Right lobe of liver (tissue), 6 donors: ENCODE results near the gene ESYT1. TPM values are rescaled to one million over a fixed set of nuclear protein-coding genes. Genes with fewer than 3 reads are reported as not detected.
"Not testable (repeated sequence)": the region's sequence is repeated elsewhere in the genome, so short reads cannot be mapped to it uniquely, and the experiment has no call there.

Experiments used
- ATAC-seq, 4 donors: fragments of 200-7000 bp; cut with Tn5 transposase; one replicate each; pipeline ENCODE4 v1.9.1; 2020; ENCODE audit warnings: mild to moderate bottlenecking in 4 of 4, moderate library complexity in 4 of 4
- DNase-seq, 3 donors: peaks; one replicate each; pipeline ENCODE4 v3.0.0-alpha.2; 2020
- H3K27ac ChIP-seq, 3 donors: fragments of 200-600 bp; one replicate each; pipeline ENCODE4 v1.8.0; 2022
- H3K27me3 ChIP-seq, 2 donors: fragments of 200-600 bp; one replicate each; pipeline ENCODE4 v1.8.0; 2022
- H3K36me3 ChIP-seq, 4 donors: fragments of 200-600 bp; sonication (generic) in 1 of 4; one replicate each; pipeline versions ENCODE4 v1.5.1 to v1.8.0; 2017 to 2022; ENCODE audit warnings: control low read depth in 1 of 4
- H3K4me1 ChIP-seq, 4 donors: fragments of 200-600 bp; sonication (generic) in 1 of 4; one replicate each; pipeline versions ENCODE4 v1.5.1 to v1.8.0; 2017 to 2022; ENCODE audit warnings: control low read depth in 1 of 4
- H3K4me3 ChIP-seq, 3 donors: fragments of 200-600 bp; one replicate each; pipeline ENCODE4 v1.8.0; 2022
- H3K9me3 ChIP-seq, 4 donors: fragments of 200-600 bp; sonication (generic) in 1 of 4; one replicate each; pipeline versions ENCODE4 v1.5.1 to v1.8.0; 2017 to 2022; ENCODE audit warnings: control low read depth in 1 of 4
- CTCF ChIP-seq, 4 donors: fragments of 200-600 bp in 3 of 4; fragments of 450-650 bp in 1 of 4; IDR thresholded peaks; one replicate each; pipeline versions ENCODE4 v1.5.1 to v1.8.0; 2016 to 2022; ENCODE audit warnings: antibody characterized with exemption in 4 of 4, mild to moderate bottlenecking in 2 of 4
- POLR2A ChIP-seq: fragments of 450-650 bp; IDR thresholded peaks from one replicate; pipeline ENCODE4 v1.6.1; 2017; ENCODE audit warnings: antibody characterized with exemption, mild to moderate bottlenecking
- WGBS: methylation state at CpG from one replicate; pipeline ENCODE4 v1.1.6; 2018; ENCODE audit warnings: low coverage, low lambda C conversion rate; ENCODE audit not compliant: insufficient coverage; ENCODE audit errors: missing lambda C conversion rate; 5-methylcytosine and 5-hydroxymethylcytosine counted together
- intact Hi-C, 2 donors: fragments of 100-400 bp; cut with DNase I; formaldehyde crosslinking; loops; one replicate each; pipeline versions ENCODE4 v1.11.2 to v1.14.1; 2022
- total RNA-seq, 6 experiments: library from RNA; depleted of rRNA in 2 of 6; stranded (reverse); fragments of >200 nt in 2 of 6; fragmentation: NEBNext Ultra II Directional in 3 of 6; extraction: Animal tissue kit (Norgen Biotek cat#: 25700) in 3 of 6; gene quantifications; one replicate each; pipeline versions ENCODE4 v1.1.0 to v1.2.4, GENCODE V29; 2016 to 2023
- donor health status: DM: no; HTN: yes; CAD: no.
- donor health status: DM: no; HTN: no; CAD: no.
- donor health status: DM: no; HTN: no; CAD: no.
- donor health status: DM: no; HTN: yes; CAD: no.
- donor health status: DM: no; HTN: yes; CAD: no.

Gene ESYT1
- total RNA-seq, 6 experiments from 2014 or later = 56.5 to 117 (median 70.3) TPM

DNA sequence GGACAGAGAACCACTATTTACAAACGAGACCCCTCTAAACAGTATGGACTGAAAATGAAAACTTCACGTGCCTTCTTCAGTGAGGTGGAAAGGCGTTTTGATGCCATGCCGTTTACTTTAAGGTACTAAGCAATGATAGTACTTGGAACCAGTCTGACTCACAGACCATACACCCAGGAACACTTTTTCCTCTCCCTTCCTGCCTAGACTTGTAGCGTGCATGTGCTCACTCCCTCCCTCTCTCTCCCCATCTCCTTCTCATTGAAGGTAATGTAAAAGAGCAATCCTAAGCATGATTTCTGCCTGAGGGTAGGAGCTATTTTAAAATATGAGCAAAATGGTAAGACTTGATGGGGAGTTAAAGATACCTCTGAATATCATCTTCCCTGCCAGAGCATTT is 17.5 kb upstream of the ESYT1 start:
- no peak for DNase-seq
- H3K4me1 ChIP-seq = peaks cover 0 to 7% (median 4%) of the 10 kb centered on the region in 4 donors
- no peaks in the 10 kb centered on the region for H3K27me3 ChIP-seq
- H3K36me3 ChIP-seq = peaks cover 13 to 71% (median 33%) of the 10 kb centered on the region in 4 donors
- no peak overlapping the region for H3K27ac ChIP-seq
- 98% methylated on average over 5 of the region's 5 CpGs for WGBS
- H3K4me3 ChIP-seq = no peak overlapping the region
- no peaks in the 10 kb centered on the region for H3K9me3 ChIP-seq
- no peak for TF ChIP-seq POLR2A
- no peak for ATAC-seq
- intact Hi-C loops = no loop called here

GRCh38 chr12:56114084-56114483 is 14.0 kb upstream of the ESYT1 start:
- TF ChIP-seq CTCF (IDR thresholded peaks at IDR 0.05) (no peak), POLR2A (no peak)
- no peaks in the 10 kb centered on the region for H3K9me3 ChIP-seq
- no peak overlapping the region for H3K4me3 ChIP-seq
- H3K27ac ChIP-seq = no peak overlapping the region
- no peak for ATAC-seq
- no peak for DNase-seq
- H3K4me1 ChIP-seq = peaks cover 0 to 5% (median 2%) of the 10 kb centered on the region in 4 donors
- no peaks in the 10 kb centered on the region for H3K27me3 ChIP-seq
- 100% methylated on average over 1 of the region's 1 CpG for WGBS
- H3K36me3 ChIP-seq = peaks cover 7 to 45% (median 24%) of the 10 kb centered on the region in 4 donors
- intact Hi-C loops = no loop called here

DNA sequence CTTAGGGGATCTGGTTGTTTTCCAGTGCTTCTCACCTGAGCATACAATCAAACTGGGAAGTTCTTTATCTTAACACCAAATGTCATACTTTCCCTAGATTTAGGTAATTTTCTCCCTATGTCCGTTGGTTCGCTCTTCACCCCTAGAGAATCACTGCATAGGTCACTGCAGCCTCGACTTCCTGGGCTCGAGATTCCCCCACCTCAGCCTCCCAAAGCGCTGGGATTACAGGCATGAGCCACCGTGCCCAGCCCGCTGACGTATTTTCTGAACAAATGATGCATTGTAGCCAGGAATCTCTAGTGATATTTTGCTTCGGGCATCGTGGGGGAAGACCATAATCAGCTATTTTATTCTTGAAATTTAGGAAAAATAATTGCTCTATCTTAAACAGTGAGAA is 12.7 kb upstream of the ESYT1 start:
- peak overlapping the region; percentile 58 to 95 (median 74) for H3K4me3 ChIP-seq
- intact Hi-C loops = no loop called here
- WGBS = 62% methylated on average over 10 of the region's 10 CpGs
- no peak for DNase-seq
- peak overlapping the region; percentile 78 to 88 (median 81) for H3K27ac ChIP-seq
- TF ChIP-seq CTCF (IDR thresholded peaks at IDR 0.05) (no peak), POLR2A (no peak)
- ATAC-seq = no peak
- H3K27me3 ChIP-seq = no peaks in the 10 kb centered on the region
- H3K4me1 ChIP-seq = peaks cover 0 to 16% (median 8%) of the 10 kb centered on the region in 4 donors
- H3K36me3 ChIP-seq = peaks cover 0 to 33% (median 14%) of the 10 kb centered on the region in 4 donors
- no peaks in the 10 kb centered on the region for H3K9me3 ChIP-seq

DNA sequence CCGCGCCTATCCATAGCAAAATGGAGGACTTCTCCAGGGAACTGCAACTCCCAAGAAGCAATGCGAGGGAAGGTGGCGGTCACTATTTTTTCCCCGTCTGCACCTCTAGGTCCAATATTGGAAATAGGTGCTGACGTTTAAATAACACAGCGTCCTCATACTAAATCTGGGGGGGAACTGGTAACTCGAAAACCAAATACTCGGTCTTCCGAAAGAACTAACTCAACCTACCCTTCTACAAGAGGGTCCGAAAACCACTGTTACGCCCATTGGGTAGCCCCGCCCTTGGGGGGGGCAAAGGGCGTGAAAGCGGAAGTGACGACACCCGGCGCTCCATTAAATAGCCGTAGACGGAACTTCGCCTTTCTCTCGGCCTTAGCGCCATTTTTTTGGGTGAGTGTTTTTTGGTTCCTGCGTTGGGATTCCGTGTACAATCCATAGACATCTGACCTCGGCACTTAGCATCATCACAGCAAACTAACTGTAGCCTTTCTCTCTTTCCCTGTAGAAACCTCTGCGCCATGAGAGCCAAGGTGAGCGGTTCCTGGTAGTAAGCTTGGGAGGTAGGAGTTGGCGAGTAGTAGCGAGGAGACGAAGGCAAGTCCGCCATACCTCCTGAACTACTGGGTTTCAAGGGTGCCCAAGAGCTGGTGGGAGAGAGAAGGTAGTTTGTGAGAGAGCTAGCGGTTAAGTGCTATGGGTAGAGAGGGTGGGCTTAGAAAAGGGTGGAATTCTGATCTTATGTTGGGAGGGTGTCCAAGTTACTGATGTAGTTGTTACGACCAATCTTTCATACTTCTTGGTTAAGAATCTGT is 11.6 kb upstream of the ESYT1 start, which contains the start of gene RPL41:
Gene RPL41, plus strand, starts transcription at position 367 of the 815 bp plus-strand sequence.
- H3K27me3 ChIP-seq = no peaks in the 10 kb centered on the region
- H3K27ac ChIP-seq = peak within 1 kb of the TSS; percentile 78 to 88 (median 81)
- intact Hi-C loops = no loop called here
- peaks cover 0 to 27% (median 13%) of the 10 kb centered on the region in 4 donors for H3K4me1 ChIP-seq
- peak; percentile 95 for TF ChIP-seq POLR2A
- no peak for TF ChIP-seq CTCF (IDR thresholded peaks at IDR 0.05)
- ATAC-seq = peak; percentile 61 to 64 (median 63)
- under 1% methylated on average over 34 of the region's 34 CpGs for WGBS
- no peaks in the 10 kb centered on the region for H3K9me3 ChIP-seq
- H3K36me3 ChIP-seq = peaks cover 0 to 21% (median 5%) of the 10 kb centered on the region in 4 donors
- DNase-seq = peak; percentile 92 to 95 (median 94)
- peak within 1 kb of the TSS; percentile 58 to 95 (median 74) for H3K4me3 ChIP-seq

- intact Hi-C loops, ATAC-seq, DNase-seq, H3K9me3 ChIP-seq, H3K27me3 ChIP-seq: not testable (repeated sequence)
- H3K36me3 ChIP-seq = peaks cover 0 to 14% (median 2%) of the 10 kb centered on the region in 4 donors
- peak overlapping the region; percentile 78 to 88 (median 81) for H3K27ac ChIP-seq
- 0% methylated on average over 12 of the region's 16 CpGs for WGBS
- peaks cover 0 to 34% (median 17%) of the 10 kb centered on the region in 4 donors for H3K4me1 ChIP-seq
- peak overlapping the region; percentile 58 to 95 (median 74) for H3K4me3 ChIP-seq
Measured at GRCh38 chr12:56117082-56117706, 10.9 kb upstream of the ESYT1 start.
